ENCODE measurements around the gene HNRNPLL. TPM values are rescaled to one million over a fixed set of nuclear protein-coding genes. Genes with fewer than 3 reads are reported as not detected.

The HNRNPLL gene
- total RNA-seq = 34.0 and 40.3 TPM in 2 replicates

GRCh38 chr2:38602732-38603401, at the start of gene HNRNPLL:
Gene HNRNPLL (minus strand): TSS chr2:38602928. CDS start chr2:38602626, 302 bp downstream.

Other genes starting within 250 kb of the HNRNPLL start
- 46.4 and 55.7 TPM in 2 replicates for gene ATL2, start 225.7 kb downstream of the HNRNPLL start, total RNA-seq
- 7.8 and 11.7 TPM in 2 replicates for gene GALM, start 63.2 kb upstream of the HNRNPLL start, total RNA-seq
- 65.2 and 74.5 TPM in 2 replicates for gene SRSF7, start 148.4 kb upstream of the HNRNPLL start, total RNA-seq
- gene GEMIN6, start 175.3 kb upstream of the HNRNPLL start, total RNA-seq = 7.0 and 10.0 TPM in 2 replicates